Ishikawa (cell line): ENCODE results near the gene ADGRG1.

ENCODE experiments used
- CEBPB ChIP-seq: IDR thresholded peaks from 2 replicates; pipeline ENCODE4 v1.6.1; 2012
- CREB1 ChIP-seq: IDR thresholded peaks from 2 replicates; pipeline ENCODE4 v1.6.1; 2012; ENCODE audit warnings: low read depth
- EGR1 ChIP-seq: IDR thresholded peaks from 2 replicates; pipeline ENCODE4 v1.6.1; 2012
- EP300 ChIP-seq: IDR thresholded peaks from 2 replicates; pipeline ENCODE4 v1.6.1; 2012; ENCODE audit warnings: borderline replicate concordance
- FOXM1 ChIP-seq: IDR thresholded peaks from 2 replicates; pipeline ENCODE4 v1.6.1; 2012; ENCODE audit warnings: low read depth, borderline replicate concordance
- MAX ChIP-seq: IDR thresholded peaks from 2 replicates; pipeline ENCODE4 v1.6.1; 2012
- NFIC ChIP-seq: IDR thresholded peaks from 2 replicates; pipeline ENCODE4 v1.6.1; 2012
- RAD21 ChIP-seq: IDR thresholded peaks from 2 replicates; pipeline ENCODE4 v1.6.1; 2012; ENCODE audit warnings: low read depth
- REST ChIP-seq: IDR thresholded peaks from 2 replicates; pipeline ENCODE4 v1.6.1; 2012; ENCODE audit warnings: low read depth, mild to moderate bottlenecking
- TAF1 ChIP-seq: IDR thresholded peaks from 2 replicates; pipeline ENCODE4 v1.6.1; 2012; ENCODE audit warnings: low read depth, mild to moderate bottlenecking
- TCF12 ChIP-seq: IDR thresholded peaks from 2 replicates; pipeline ENCODE4 v1.6.1; 2012; ENCODE audit warnings: low read depth
- TEAD4 ChIP-seq: IDR thresholded peaks from 2 replicates; pipeline ENCODE4 v1.6.1; 2012
- USF1 ChIP-seq: IDR thresholded peaks from 2 replicates; pipeline ENCODE4 v1.6.1; 2012
- YY1 ChIP-seq: IDR thresholded peaks from 2 replicates; pipeline ENCODE4 v1.6.1; 2012; ENCODE audit warnings: low read depth
- ZBTB7A ChIP-seq: IDR thresholded peaks from 2 replicates; pipeline ENCODE4 v1.6.1; 2012; ENCODE audit warnings: low read depth

Gene ADGRG1

GRCh38 chr16:57649443-57649751 is 21.0 kb downstream of the ADGRG1 start:
- no peak for TF ChIP-seq CEBPB

- TF ChIP-seq MAX: no peak
- no peak for TF ChIP-seq USF1
- no peak for TF ChIP-seq REST
- TF ChIP-seq YY1: no peak
- TF ChIP-seq NFIC: no peak
- TF ChIP-seq ZBTB7A: no peak
These were observed 21.4 kb downstream of the ADGRG1 start for GRCh38 chr16:57649846-57650245.

GRCh38 chr16:57651344-57652333 is 23.2 kb downstream of the ADGRG1 start:
- TF ChIP-seq USF1 (no peak), FOXM1 (no peak), CEBPB (no peak), NFIC (no peak), TCF12 (no peak), EP300 (no peak), TAF1 (no peak), YY1 (no peak), TEAD4 (no peak), EGR1 (no peak), MAX (no peak), REST (no peak), ZBTB7A (no peak), CREB1 (no peak), RAD21 (no peak)

GRCh38 chr16:57652695-57653471 is 24.5 kb downstream of the ADGRG1 start:
- TF ChIP-seq TEAD4: no peak
- no peak for TF ChIP-seq FOXM1
- no peak for TF ChIP-seq YY1
- no peak for TF ChIP-seq EP300
- TF ChIP-seq REST: no peak
- TF ChIP-seq NFIC: no peak
- TF ChIP-seq CREB1: no peak
- no peak for TF ChIP-seq USF1
- TF ChIP-seq EGR1: no peak
- no peak for TF ChIP-seq RAD21
- TF ChIP-seq ZBTB7A: no peak
- TF ChIP-seq TCF12: no peak
- no peak for TF ChIP-seq MAX
- no peak for TF ChIP-seq CEBPB
- TF ChIP-seq TAF1: no peak
